ENCODE measurements around the gene TOMM20.

The TOMM20 gene

GRCh38 chr1:235072096-235072495 is 56.5 kb downstream of the TOMM20 start:
- in situ Hi-C loops (cut with MboI; ENCODE audit: low sequenced_read_pairs, unreplicated experiment): loop anchor here (10.0 kb wide), 1 partner anchor 57 kb away; no protein-coding TSS in a partner anchor
- DNase-seq (ENCODE audit: low spot score): no peak
- TF ChIP-seq, protein P1, sequence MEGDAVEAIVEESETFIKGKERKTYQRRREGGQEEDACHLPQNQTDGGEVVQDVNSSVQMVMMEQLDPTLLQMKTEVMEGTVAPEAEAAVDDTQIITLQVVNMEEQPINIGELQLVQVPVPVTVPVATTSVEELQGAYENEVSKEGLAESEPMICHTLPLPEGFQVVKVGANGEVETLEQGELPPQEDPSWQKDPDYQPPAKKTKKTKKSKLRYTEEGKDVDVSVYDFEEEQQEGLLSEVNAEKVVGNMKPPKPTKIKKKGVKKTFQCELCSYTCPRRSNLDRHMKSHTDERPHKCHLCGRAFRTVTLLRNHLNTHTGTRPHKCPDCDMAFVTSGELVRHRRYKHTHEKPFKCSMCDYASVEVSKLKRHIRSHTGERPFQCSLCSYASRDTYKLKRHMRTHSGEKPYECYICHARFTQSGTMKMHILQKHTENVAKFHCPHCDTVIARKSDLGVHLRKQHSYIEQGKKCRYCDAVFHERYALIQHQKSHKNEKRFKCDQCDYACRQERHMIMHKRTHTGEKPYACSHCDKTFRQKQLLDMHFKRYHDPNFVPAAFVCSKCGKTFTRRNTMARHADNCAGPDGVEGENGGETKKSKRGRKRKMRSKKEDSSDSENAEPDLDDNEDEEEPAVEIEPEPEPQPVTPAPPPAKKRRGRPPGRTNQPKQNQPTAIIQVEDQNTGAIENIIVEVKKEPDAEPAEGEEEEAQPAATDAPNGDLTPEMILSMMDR (IDR thresholded peaks at IDR 0.05; ENCODE audit: borderline replicate concordance, control extremely low read depth, extremely low read depth, insufficient read depth, missing control alignments): no peak

- TF ChIP-seq, protein P1 (IDR thresholded peaks at IDR 0.05; ENCODE audit: borderline replicate concordance, control extremely low read depth, extremely low read depth, insufficient read depth, missing control alignments): no peak
- DNase-seq (ENCODE audit: low spot score): no peak
- in situ Hi-C loops (cut with MboI; ENCODE audit: low sequenced_read_pairs, unreplicated experiment): loop anchor here (10.0 kb wide), 1 partner anchor 56 kb away; no protein-coding TSS in a partner anchor
Measured at GRCh38 chr1:235070819-235071218, 57.8 kb downstream of the TOMM20 start.

- in situ Hi-C loops (cut with MboI; ENCODE audit: low sequenced_read_pairs, unreplicated experiment): loop anchor here (10.0 kb wide), 1 partner anchor 55 kb away; no protein-coding TSS in a partner anchor
- TF ChIP-seq, protein P1 (IDR thresholded peaks at IDR 0.05; ENCODE audit: borderline replicate concordance, control extremely low read depth, extremely low read depth, insufficient read depth, missing control alignments): no peak
- DNase-seq (ENCODE audit: low spot score): no peak
Measured at GRCh38 chr1:235069577-235070563, 58.8 kb downstream of the TOMM20 start.

DNA sequence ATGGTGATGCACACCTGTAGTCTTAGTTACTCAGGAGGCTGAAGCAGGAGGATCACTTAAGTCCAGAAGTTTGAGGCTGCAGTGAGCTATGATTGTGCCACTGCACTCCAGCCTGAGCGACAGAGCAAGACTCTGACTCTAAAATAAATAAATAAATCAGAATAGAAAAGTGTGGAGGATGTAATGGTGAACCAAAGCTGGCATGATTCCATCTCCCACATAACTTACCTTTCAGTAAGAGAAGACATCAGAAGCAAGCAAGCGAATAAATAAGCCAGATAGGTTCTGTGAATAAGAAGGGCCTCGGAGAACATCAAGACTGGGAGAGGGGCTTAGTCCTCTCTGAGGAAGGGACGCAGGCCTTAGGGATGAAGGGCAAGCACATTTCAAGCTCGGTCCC is 59.5 kb downstream of the TOMM20 start:
- in situ Hi-C loops (cut with MboI; ENCODE audit: low sequenced_read_pairs, unreplicated experiment): no loop called here
- DNase-seq (ENCODE audit: low spot score): no peak
- TF ChIP-seq, protein P1 (IDR thresholded peaks at IDR 0.05; ENCODE audit: borderline replicate concordance, control extremely low read depth, extremely low read depth, insufficient read depth, missing control alignments): no peak

- no peak for DNase-seq (ENCODE audit: low spot score)
- TF ChIP-seq, protein P1 (IDR thresholded peaks at IDR 0.05; ENCODE audit: borderline replicate concordance, control extremely low read depth, extremely low read depth, insufficient read depth, missing control alignments): no peak
- in situ Hi-C loops (cut with MboI; ENCODE audit: low sequenced_read_pairs, unreplicated experiment): no loop called here
Measured at GRCh38 chr1:235068158-235069121, 60.2 kb downstream of the TOMM20 start.

All from GM13976 (cell line).